A549 (cell line): Measurements from ENCODE around the gene CD82.

Source experiments
- CHD4 ChIP-seq: fragments of 200-600 bp; sonication (generic); IDR thresholded peaks from 2 replicates; pipeline ENCODE4 v1.6.1; 2016; ENCODE audit warnings: antibody characterized with exemption, mild to moderate bottlenecking, borderline replicate concordance
- CTCF ChIP-seq: fragments of >200 bp; sonication (Bioruptor Twin); formaldehyde crosslinking; IDR thresholded peaks from 3 replicates; pipeline ENCODE4 v1.5.1; 2016
- EP300 ChIP-seq, 2 experiments: fragments of >200 bp; sonication (Bioruptor Twin); formaldehyde crosslinking; IDR thresholded peaks; 2 replicates in 1 of 2; 3 replicates in 1 of 2; pipeline ENCODE4 v1.6.1; 2016 to 2017
- ESRRA ChIP-seq: fragments of 150-350 bp; IDR thresholded peaks from 2 replicates; pipeline ENCODE4 v1.6.1; 2014; ENCODE audit warnings: mild to moderate bottlenecking, low read length, borderline replicate concordance
- HDAC2 ChIP-seq: fragments of 200-600 bp; sonication (generic); IDR thresholded peaks from 2 replicates; pipeline ENCODE4 v1.6.1; 2016
- JUN ChIP-seq, 2 experiments: fragments of >200 bp; sonication (Bioruptor Twin); formaldehyde crosslinking; IDR thresholded peaks; 2 replicates in 1 of 2; 3 replicates in 1 of 2; pipeline ENCODE4 v1.6.1; 2016 to 2017
- KDM1A ChIP-seq: fragments of 200-600 bp; sonication (generic); IDR thresholded peaks from 2 replicates; pipeline ENCODE4 v1.6.1; 2016; ENCODE audit warnings: low read depth, mild to moderate bottlenecking
- RAD21 ChIP-seq, 2 experiments: fragments of >200 bp in 1 of 2; sonication (Bioruptor Twin) in 1 of 2; formaldehyde crosslinking in 1 of 2; IDR thresholded peaks in 1 of 2; conservative IDR thresholded peaks in 1 of 2; 2 replicates in 1 of 2; 3 replicates in 1 of 2; pipeline ENCODE4 v1.6.1; 2012 to 2018; ENCODE audit warnings: inconsistent platforms in 1 of 2
- RCOR1 ChIP-seq: fragments of 150-350 bp; IDR thresholded peaks from 2 replicates; pipeline ENCODE4 v1.6.1; 2014; ENCODE audit warnings: antibody characterized with exemption, low read length, low read depth
- REST ChIP-seq: fragments of 200-600 bp; sonication (generic); IDR thresholded peaks from 2 replicates; pipeline ENCODE4 v1.6.1; 2016; ENCODE audit warnings: antibody characterized with exemption, mild to moderate bottlenecking, moderate library complexity
- RFX5 ChIP-seq: fragments of 450-650 bp; IDR thresholded peaks from 2 replicates; pipeline ENCODE4 v1.7.1; 2014; ENCODE audit warnings: antibody characterized with exemption, mild to moderate bottlenecking, moderate library complexity

- TF ChIP-seq KDM1A, result no peak
- no peak for TF ChIP-seq CHD4
- TF ChIP-seq CTCF, result no peak
- TF ChIP-seq REST, result no peak
- no peak for TF ChIP-seq RCOR1
- no peak for TF ChIP-seq RFX5
- TF ChIP-seq EP300 (IDR thresholded peaks at IDR 0.05), result no peak
- no peak for TF ChIP-seq HDAC2
- no peak for TF ChIP-seq JUN (IDR thresholded peaks at IDR 0.05)
- TF ChIP-seq RAD21 (conservative IDR thresholded peaks at IDR 0.05 in 1 of 2, IDR thresholded peaks at IDR 0.05 in 1 of 2), result no peak
- no peak for TF ChIP-seq ESRRA
These were observed 2.5 kb upstream of the CD82 start for GRCh38 chr11:44562845-44563460.
